Measurements from ENCODE around the gene TXNDC5. TPM values are rescaled to one million over a fixed set of nuclear protein-coding genes. Genes with fewer than 3 reads are reported as not detected.
"Not testable (repeated sequence)": the region's sequence is repeated elsewhere in the genome, so short reads cannot be mapped to it uniquely, and the experiment has no call there.

TXNDC5 gene
- total and polyA plus RNA-seq, 2 donors (not counting 3 experiments of a cell fraction or from before 2014, with no cell fraction given), result 1,665 to 2,629 TPM

- dilution Hi-C loops (cut with MboI; ENCODE audit: extremely low pct_ligation_motif_present, low sequenced_read_pairs), result loop anchor here (25.0 kb wide), 1 partner anchor 113 kb away; no protein-coding TSS in a partner anchor
Observed at GRCh38 chr6:7899101-7899888, 11.3 kb downstream of the TXNDC5 start.

GRCh38 chr6:7898193-7898586 is 12.4 kb downstream of the TXNDC5 start:
- intact Hi-C loops (cut with micrococcal nuclease); H3K4me3 ChIP-seq (replicated peaks in 1 of 3; ENCODE audit: insufficient read depth in 1 of 3, low read depth in 1 of 3, low read length in 3 of 3); H3K9me1 ChIP-seq (replicated peaks; ENCODE audit: control insufficient read depth, extremely low read depth, insufficient read depth, low read length); H3K9me3 ChIP-seq (replicated peaks; ENCODE audit: control insufficient read depth, insufficient read depth, low read length); FAIRE-seq; DNase-seq (ENCODE audit: low read depth, low spot score); H3K9ac ChIP-seq (replicated peaks; ENCODE audit: extremely low read depth, insufficient read depth, low read length); H3K4me2 ChIP-seq (ENCODE audit: insufficient read depth, low read length); H4K20me1 ChIP-seq (replicated peaks; ENCODE audit: control insufficient read depth, extremely low read depth, insufficient read depth, low read length); H3K27me3 ChIP-seq (ENCODE audit: control insufficient read depth in 2 of 2, insufficient read depth in 2 of 2, low read length in 2 of 2); H2AFZ ChIP-seq (ENCODE audit: low read depth, low read length); BruUV-seq (replicated peaks): not testable (repeated sequence)
- H3K27ac ChIP-seq (ENCODE audit: insufficient read depth, low read depth, low read length), result peak overlapping the region; percentile 36
- ChIA-PET POLR2A (interaction anchor here (2.8 kb wide), 1 partner anchor 94 kb away, joined by 11 read pairs; no protein-coding TSS in a partner anchor), CTCF (interaction anchor here (1.3 to 9.0 kb wide), 4 partner anchors 94 to 175 kb away, joined by 3 to 78 read pairs (median 20); no protein-coding TSS in a partner anchor)
- H3K79me2 ChIP-seq (ENCODE audit: control insufficient read depth, insufficient read depth, low read length), result peaks cover 94% of the 10 kb centered on the region
- dilution Hi-C loops (cut with MboI; ENCODE audit: extremely low pct_ligation_motif_present, low sequenced_read_pairs), result loop anchor here (25.0 kb wide), 1 partner anchor 114 kb away; no protein-coding TSS in a partner anchor
- H3K36me3 ChIP-seq (ENCODE audit: control insufficient read depth in 2 of 2, extremely low read depth in 1 of 2, insufficient read depth in 2 of 2, low read length in 2 of 2), result peaks cover 85 to 88% of the 10 kb centered on the region in 2 experiments
- H3K4me1 ChIP-seq (ENCODE audit: control insufficient read depth, extremely low read depth, insufficient read depth, low read length), result peaks cover 88% of the 10 kb centered on the region

More at GRCh38 chr6:7899101-7899888, 11.3 kb downstream of the TXNDC5 start:
- DNase-seq (ENCODE audit: low read depth, low spot score), result peak; percentile 40
- Histone ChIP-seq H3K27me3 (ENCODE audit: control insufficient read depth in 2 of 2, insufficient read depth in 2 of 2, low read length in 2 of 2) (no peaks in the 10 kb centered on the region), H2AFZ (ENCODE audit: low read depth, low read length) (no peak overlapping the region), H3K9me1 (replicated peaks; ENCODE audit: control insufficient read depth, extremely low read depth, insufficient read depth, low read length) (no peaks in the 10 kb centered on the region), H4K20me1 (replicated peaks; ENCODE audit: control insufficient read depth, extremely low read depth, insufficient read depth, low read length) (no peaks in the 10 kb centered on the region), H3K36me3 (ENCODE audit: control insufficient read depth in 2 of 2, extremely low read depth in 1 of 2, insufficient read depth in 2 of 2, low read length in 2 of 2) (peaks cover 83 to 88% of the 10 kb centered on the region in 2 experiments), H3K4me2 (ENCODE audit: insufficient read depth, low read length) (no peak overlapping the region), H3K4me1 (ENCODE audit: control insufficient read depth, extremely low read depth, insufficient read depth, low read length) (peaks cover 94% of the 10 kb centered on the region), H3K9me3 (replicated peaks; ENCODE audit: control insufficient read depth, insufficient read depth, low read length) (no peaks in the 10 kb centered on the region), H3K27ac (ENCODE audit: insufficient read depth, low read depth, low read length) (peak overlapping the region; percentile 36), H3K79me2 (ENCODE audit: control insufficient read depth, insufficient read depth, low read length) (peaks cover 97% of the 10 kb centered on the region), H3K4me3 (replicated peaks in 1 of 3; ENCODE audit: insufficient read depth in 1 of 3, low read depth in 1 of 3, low read length in 3 of 3) (no peak overlapping the region), H3K9ac (replicated peaks; ENCODE audit: extremely low read depth, insufficient read depth, low read length) (peak overlapping the region; percentile 36)
- FAIRE-seq, result no peak
- intact Hi-C loops (cut with micrococcal nuclease), result loop anchor here (1.0 kb wide), 1 partner anchor 93 kb away; no protein-coding TSS in a partner anchor
- ChIA-PET POLR2A (interaction anchor here (0.7 to 2.8 kb wide), 6 partner anchors 9 to 174 kb away, joined by 3 to 11 read pairs (median 6); partner anchors contain the start of gene BMP6), CTCF (interaction anchor here (0.8 to 9.0 kb wide), 12 partner anchors 10 to 177 kb away, joined by 3 to 78 read pairs (median 4); no protein-coding TSS in a partner anchor)
- peak; percentile 27 for TF ChIP-seq POLR2A (IDR thresholded peaks at IDR 0.05; ENCODE audit: low read depth, low read length)
- no peak for TF ChIP-seq JUN (IDR thresholded peaks at IDR 0.05; ENCODE audit: borderline replicate concordance, insufficient read depth, insufficient read length, low read depth)
- no peak for TF ChIP-seq POLR2AphosphoS5 (IDR thresholded peaks at IDR 0.05; ENCODE audit: insufficient read depth, low read depth, low read length)
- no TSS peak for BruUV-seq (replicated peaks)

Data from endothelial cell of umbilical vein (primary cell).